HG03039 (cell line): Measurements from ENCODE around the gene UMPS.

Experiments
- ATAC-seq: cut with Tn5 transposase; IDR thresholded peaks from one replicate; pipeline ENCODE4 v1.9.1; 2021; ENCODE audit warnings: mild to moderate bottlenecking, moderate library complexity; ENCODE audit not compliant: unreplicated experiment

UMPS gene

GRCh38 chr3:124730129-124730940 lies at the start of gene UMPS:
UMPS (plus strand) TSS chr3:124730452; CDS start chr3:124730472, 20 bp downstream.
- ATAC-seq: peak; percentile 90

- ATAC-seq: no peak
Observed at GRCh38 chr3:124680521-124680920, 49.7 kb upstream of the UMPS start.

DNA sequence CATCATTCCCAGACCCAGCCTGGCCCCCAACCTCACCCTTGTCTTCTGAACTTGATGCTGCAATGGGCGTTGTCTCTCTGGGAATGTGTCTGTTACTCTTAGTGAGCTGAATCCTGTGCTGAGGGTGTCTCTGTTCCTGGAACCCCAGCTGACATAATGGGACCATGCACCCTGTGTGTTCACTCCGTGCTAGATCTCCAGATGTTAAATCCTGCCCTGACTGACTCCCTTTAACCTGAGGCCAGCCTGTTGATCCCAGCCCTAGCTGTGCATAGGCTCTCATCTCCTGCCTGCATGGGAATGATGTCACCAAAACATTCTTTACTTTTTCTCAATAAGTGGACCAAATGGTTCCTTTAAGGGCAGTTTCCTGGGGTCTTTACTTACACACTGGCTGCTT lies 48.0 kb upstream of the UMPS start:
- ATAC-seq: no peak

DNA sequence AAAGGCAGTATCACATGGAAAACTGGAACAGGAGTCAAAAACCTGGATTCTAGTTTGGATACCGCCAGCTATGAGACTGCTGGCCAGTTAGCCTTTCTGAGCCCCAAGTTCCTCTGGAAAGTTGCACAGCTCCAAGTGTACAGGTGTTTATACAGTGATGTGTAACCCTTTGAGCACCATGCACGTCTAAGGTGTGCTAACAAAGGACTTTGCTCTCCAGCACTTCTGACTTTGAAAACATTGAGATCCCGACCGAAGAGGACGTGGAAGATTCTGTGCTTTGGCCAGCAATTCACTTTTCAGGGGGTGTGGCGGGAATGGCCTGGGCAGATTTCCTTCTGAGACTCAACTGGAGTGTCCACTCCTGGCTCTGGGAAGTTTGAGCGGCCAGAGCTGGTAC lies 45.8 kb upstream of the UMPS start:
- no peak for ATAC-seq

GRCh38 chr3:124685067-124685466 lies 45.2 kb upstream of the UMPS start:
- no peak for ATAC-seq

- no peak for ATAC-seq
Observed at GRCh38 chr3:124685481-124685880, 44.8 kb upstream of the UMPS start.

- ATAC-seq: no peak
Observed at GRCh38 chr3:124686028-124686670, 44.1 kb upstream of the UMPS start.

- ATAC-seq: no peak
Observed at GRCh38 chr3:124688581-124689454, 41.4 kb upstream of the UMPS start.

DNA sequence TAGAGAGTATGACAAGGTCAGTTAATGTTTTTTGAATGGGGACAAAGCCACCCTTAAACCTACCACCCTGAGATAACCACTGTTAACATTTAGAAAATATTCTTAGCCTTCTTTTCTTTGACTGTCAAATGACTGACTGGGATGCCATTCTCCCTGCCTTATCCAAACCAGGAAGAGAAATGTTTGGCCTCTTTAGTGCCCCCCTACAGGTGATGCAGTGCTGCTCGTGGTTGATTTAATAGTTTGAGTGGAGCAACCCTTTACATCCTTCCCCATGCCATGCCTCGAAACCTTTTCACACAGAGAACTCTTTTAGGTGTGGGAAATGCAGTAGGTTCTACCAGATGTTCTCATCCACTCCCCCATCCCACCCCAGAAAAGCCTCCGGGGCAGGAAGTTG lies 38.7 kb upstream of the UMPS start:
- no peak for ATAC-seq

- ATAC-seq: no peak
Observed at GRCh38 chr3:124694486-124694885, 35.8 kb upstream of the UMPS start.

DNA sequence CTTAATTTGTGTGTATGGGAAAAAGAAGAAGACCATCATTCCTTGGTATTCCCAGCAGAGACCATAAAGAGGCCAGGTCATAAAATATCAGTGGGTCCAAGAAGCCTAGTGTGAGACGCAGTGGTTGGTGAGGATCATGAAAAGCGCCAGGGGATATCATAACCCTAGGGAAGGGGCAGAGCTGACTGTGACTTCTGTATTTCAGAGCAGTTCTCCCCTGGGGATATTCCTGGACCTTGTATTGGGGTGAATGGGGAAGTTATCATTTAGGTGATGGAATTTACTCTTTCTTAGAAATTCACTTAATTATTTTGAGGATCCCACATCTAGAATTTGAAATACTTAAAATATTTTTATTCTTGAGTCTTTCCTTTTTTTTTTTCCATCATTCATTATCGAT lies 34.9 kb upstream of the UMPS start:
- ATAC-seq: no peak

DNA sequence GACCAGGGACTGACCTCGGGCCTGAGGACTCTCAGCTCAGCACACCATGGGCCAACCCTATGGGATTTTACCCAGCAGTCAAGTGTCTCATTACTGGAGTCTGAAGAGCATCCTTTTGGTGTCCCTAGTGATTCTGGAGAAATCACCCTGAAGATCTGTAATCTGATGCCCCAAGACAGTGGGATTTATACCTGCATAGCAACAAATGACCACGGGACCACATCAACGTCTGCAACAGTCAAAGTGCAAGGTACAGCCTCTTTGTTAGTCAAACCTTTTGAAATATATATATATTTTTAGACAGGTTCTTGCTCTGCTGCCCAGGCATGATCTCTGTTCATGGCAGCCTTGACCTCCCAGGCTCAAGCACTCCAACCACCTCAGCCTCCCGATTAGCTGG lies 34.2 kb upstream of the UMPS start:
- ATAC-seq: no peak

GRCh38 chr3:124697302-124697701 lies 33.0 kb upstream of the UMPS start:
- ATAC-seq: no peak

GRCh38 chr3:124698030-124698770 lies 32.1 kb upstream of the UMPS start:
- no peak for ATAC-seq

DNA sequence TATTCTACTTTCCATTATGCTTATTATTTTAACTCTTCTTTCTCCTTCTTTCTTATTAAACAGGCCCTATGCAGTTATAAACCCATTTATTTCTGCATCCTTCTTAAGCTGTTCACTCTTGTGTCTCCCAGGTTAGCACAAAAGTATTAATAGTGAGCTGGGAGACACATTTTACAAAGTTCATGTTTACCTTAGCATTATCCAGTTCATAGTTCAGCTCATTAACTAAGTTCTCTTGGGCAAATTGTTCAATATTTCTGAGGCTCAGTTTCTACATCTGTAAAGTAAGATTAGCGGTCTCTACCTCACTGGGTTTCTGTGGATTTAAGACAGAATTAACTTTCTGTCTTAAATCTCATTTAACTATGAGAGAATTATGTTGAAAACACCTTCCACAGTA lies 31.2 kb upstream of the UMPS start:
- no peak for ATAC-seq

DNA sequence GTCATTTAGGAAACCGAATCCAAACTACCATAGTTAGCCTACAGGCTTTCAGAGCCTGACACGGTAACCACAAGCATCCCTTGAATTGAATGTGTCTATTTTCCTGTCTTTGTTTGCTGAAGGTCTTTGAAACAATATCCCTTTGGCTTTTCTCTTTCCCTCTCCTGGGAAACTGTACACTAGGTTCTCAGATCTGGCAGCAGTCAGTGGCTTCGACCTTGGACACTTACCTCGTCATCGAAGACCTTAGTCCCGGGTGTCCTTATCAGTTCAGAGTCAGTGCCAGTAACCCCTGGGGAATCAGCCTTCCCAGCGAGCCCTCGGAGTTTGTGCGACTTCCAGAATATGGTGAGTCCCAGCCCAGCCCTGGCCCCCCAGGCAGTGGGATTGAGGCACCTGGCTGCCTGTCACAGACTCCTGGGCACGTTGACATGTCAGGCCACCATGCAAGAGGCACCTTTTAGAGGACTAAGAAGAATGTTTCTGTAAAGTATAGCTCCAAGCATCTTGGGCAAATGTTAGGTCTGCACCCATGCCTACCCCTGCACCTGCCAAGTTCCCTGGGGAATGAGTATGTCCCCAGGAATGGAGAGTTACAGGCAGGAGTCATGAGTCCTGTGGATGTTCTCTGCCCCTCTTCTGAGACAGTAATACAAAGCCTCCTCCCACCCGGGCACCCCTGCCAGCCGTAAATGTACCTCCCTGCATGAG lies 30.4 kb upstream of the UMPS start:
- no peak for ATAC-seq

DNA sequence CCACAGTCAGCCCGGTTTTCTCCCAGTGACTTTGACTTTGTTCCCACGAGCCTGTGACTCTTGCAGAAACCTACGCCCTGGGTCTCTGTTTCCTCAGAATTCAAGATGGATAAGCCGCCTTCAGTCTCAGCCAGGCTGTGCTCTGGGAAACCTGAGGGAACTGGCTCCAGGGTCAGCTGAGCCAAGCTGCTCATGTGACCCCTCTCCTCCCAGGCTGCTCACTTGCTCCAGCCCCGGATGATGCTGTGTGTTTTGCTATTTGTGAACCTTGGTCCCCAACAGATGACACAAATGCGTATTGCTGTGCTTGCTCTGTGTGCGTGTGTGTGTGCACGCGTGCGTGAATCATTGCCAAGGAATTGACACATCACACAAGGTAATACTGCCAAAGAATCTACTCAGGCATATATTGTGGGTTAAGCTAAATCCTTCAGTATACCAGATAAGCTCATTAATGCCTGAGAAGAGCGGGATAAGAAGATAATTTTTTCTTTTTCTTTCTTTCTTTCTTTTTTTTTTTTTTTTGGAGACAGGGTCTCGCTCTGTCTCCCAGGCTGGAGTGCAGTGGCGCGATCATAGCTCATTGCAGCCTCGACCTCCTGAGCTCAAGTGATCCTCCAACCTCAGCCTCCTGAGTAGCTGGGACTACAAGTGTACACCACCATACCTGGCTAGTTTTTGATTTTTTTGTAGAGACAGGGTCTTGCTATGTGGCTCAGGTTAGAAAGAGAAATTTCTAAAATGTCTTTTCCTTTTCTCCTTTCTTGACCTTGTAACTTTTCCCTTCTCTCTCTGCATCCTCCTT lies 29.2 kb upstream of the UMPS start:
- no peak for ATAC-seq

DNA sequence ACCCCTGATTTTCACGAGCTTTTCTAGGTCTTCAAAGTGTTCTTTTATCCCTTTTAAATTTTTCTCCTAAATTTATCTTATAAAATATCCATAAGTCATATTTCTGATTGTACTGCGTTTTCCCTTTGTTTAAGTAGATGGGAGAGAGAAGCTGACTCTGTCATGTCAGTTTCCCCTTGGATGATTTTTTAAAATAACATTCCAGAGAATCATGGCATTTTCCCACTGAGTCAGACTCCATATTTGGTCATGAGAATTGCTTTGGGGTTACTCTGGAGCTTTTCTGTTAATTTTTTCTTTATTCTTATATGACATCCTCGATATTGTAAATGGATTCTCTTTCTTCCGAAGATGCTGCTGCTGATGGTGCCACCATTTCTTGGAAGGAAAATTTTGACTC lies 28.6 kb upstream of the UMPS start:
- ATAC-seq: no peak

DNA sequence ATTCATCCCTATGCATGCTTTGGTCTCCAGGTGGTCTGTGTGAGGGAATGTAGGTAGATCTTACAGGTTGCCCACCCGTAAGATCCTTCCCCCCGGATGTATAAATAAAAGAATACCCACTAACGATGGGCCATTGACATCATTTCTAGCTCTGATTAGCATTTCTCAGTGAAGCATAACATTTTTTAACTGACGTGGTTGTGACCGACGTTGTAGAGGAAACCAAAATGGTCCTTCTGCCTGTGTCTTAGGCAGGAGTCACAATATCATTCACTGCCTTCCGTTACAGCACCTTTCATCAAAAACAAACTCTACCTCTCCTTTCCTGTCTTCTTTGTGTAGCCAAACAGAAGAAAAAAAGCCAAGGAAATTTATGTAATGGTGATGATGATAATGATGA lies 27.3 kb upstream of the UMPS start:
- no peak for ATAC-seq
